ENCODE results near the gene CYP2A7.
"Not testable (repeated sequence)": the region's sequence is repeated elsewhere in the genome, so short reads cannot be mapped to it uniquely, and the experiment has no call there.

The CYP2A7 gene

DNA sequence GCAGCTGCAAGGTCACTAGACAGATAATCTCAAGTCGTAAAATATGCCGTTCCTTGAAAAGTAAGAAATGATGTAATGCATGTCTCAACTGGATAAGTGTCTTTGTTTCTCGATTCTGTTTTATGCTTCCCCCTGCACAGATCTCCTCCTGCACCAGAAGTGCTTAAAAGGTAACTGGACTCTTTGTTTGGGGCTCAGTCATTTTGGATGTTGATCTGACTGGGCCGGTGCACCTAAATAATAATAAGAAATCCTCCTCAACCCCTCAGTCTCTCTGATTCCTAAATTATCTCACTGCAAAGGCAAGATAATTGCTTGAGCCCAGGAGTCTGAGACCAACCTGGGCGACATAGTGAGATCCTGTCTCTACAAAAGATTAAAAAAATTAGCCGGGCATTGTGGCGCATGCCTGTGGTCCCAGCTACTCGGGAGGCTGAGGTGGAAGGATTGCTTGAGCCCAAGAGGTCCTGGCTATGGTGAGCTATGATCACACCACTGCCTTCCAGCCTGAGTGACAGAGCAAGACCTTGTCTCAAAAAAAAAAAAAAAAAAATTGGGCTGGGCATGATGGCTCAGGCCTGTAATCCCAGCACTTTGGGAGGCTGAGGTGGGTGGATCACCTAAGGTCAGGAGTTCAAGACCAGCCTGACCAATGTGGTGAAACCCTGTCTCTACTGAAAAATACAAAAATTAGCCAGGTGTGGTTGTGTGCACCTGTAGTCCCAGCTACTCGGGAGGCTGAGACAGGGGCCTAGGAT lies 17.1 kb downstream of the CYP2A7 start:
- not testable (repeated sequence) for H3K27ac ChIP-seq (ENCODE audit: low read depth, low read length); H3K36me3 ChIP-seq (ENCODE audit: insufficient read depth, low read length); H3K79me2 ChIP-seq (ENCODE audit: control insufficient read depth, insufficient read depth, low read length, unreplicated experiment); H3K4me3 ChIP-seq (ENCODE audit: low read depth, low read length); H3K27me3 ChIP-seq (ENCODE audit: insufficient read depth, low read length); H2AFZ ChIP-seq (ENCODE audit: low read length, unreplicated experiment); H3K4me1 ChIP-seq (ENCODE audit: control insufficient read depth, insufficient read depth, low read length, unreplicated experiment)

GRCh38 chr19:40862785-40863184 lies 19.2 kb downstream of the CYP2A7 start:
- H3K36me3 ChIP-seq (ENCODE audit: insufficient read depth, low read length): no peaks in the 10 kb centered on the region
- no peak overlapping the region for H3K4me3 ChIP-seq (ENCODE audit: low read depth, low read length)
- H3K79me2 ChIP-seq (ENCODE audit: control insufficient read depth, insufficient read depth, low read length, unreplicated experiment): no peaks in the 10 kb centered on the region
- no peak overlapping the region for H2AFZ ChIP-seq (ENCODE audit: low read length, unreplicated experiment)
- H3K27me3 ChIP-seq (ENCODE audit: insufficient read depth, low read length): peaks cover 4% of the 10 kb centered on the region; the same call in 1 of the 2 replicates
- H3K27ac ChIP-seq (ENCODE audit: low read depth, low read length): no peak overlapping the region
- no peaks in the 10 kb centered on the region for H3K4me1 ChIP-seq (ENCODE audit: control insufficient read depth, insufficient read depth, low read length, unreplicated experiment)

DNA sequence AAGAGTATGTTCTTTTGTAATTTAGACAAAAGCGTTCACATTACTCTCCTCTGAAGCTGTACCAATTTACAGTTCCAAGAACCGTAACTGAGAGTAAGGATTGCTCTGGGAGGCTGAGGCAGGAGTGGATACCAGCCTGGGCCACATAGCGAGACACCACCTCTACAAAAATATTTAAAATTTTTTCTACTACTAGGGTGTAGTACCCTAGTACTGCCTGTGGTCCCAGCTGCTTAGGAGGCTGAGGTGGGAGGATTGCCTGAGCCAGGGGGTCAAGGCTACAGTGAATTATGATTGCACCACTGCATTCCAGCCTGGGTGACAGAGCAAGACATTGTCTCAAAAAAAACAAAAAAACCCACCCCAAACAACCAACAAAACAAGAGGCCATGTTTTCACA lies 19.7 kb downstream of the CYP2A7 start:
- Histone ChIP-seq H2AFZ (ENCODE audit: low read length, unreplicated experiment) (no peak overlapping the region), H3K4me1 (ENCODE audit: control insufficient read depth, insufficient read depth, low read length, unreplicated experiment) (no peaks in the 10 kb centered on the region), H3K27ac (ENCODE audit: low read depth, low read length) (no peak overlapping the region), H3K27me3 (ENCODE audit: insufficient read depth, low read length) (peaks cover 3% of the 10 kb centered on the region; the same call in 1 of the 2 replicates), H3K36me3 (ENCODE audit: insufficient read depth, low read length) (no peaks in the 10 kb centered on the region), H3K79me2 (ENCODE audit: control insufficient read depth, insufficient read depth, low read length, unreplicated experiment) (no peaks in the 10 kb centered on the region), H3K4me3 (ENCODE audit: low read depth, low read length) (no peak overlapping the region)

DNA sequence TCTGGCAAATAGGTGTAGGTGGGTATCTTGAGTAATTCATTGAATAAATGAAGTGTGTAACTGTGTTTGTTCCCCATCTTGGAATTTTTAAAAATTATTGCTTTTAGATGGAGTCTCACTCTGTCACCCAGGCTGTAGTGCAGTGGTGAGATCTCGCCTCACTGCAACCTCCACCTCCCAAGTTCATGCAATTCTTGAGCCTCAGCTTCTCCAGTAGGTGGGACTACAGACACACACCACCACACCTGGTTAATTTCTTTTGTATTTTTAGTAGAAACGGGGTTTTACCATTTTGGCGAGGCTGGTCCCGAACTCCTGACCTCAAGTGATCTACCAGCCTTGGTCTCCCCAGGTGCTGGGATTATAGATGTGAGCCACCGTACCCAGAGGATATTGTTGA lies 23.9 kb downstream of the CYP2A7 start:
- Histone ChIP-seq H3K27ac (ENCODE audit: low read depth, low read length) (no peak overlapping the region), H2AFZ (ENCODE audit: low read length, unreplicated experiment) (no peak overlapping the region), H3K4me3 (ENCODE audit: low read depth, low read length) (no peak overlapping the region), H3K27me3 (ENCODE audit: insufficient read depth, low read length) (peaks cover 3% of the 10 kb centered on the region; the same call in 1 of the 2 replicates), H3K4me1 (ENCODE audit: control insufficient read depth, insufficient read depth, low read length, unreplicated experiment) (no peaks in the 10 kb centered on the region), H3K79me2 (ENCODE audit: control insufficient read depth, insufficient read depth, low read length, unreplicated experiment) (no peaks in the 10 kb centered on the region), H3K36me3 (ENCODE audit: insufficient read depth, low read length) (no peaks in the 10 kb centered on the region)

- not testable (repeated sequence) for H2AFZ ChIP-seq (ENCODE audit: low read length, unreplicated experiment); H3K27ac ChIP-seq (ENCODE audit: low read depth, low read length); H3K36me3 ChIP-seq (ENCODE audit: insufficient read depth, low read length); H3K4me1 ChIP-seq (ENCODE audit: control insufficient read depth, insufficient read depth, low read length, unreplicated experiment); H3K79me2 ChIP-seq (ENCODE audit: control insufficient read depth, insufficient read depth, low read length, unreplicated experiment); H3K4me3 ChIP-seq (ENCODE audit: low read depth, low read length)
- peaks cover 11% of the 10 kb centered on the region; the same call in 1 of the 2 replicates for H3K27me3 ChIP-seq (ENCODE audit: insufficient read depth, low read length)
Observed at GRCh38 chr19:40852467-40853152, 29.4 kb downstream of the CYP2A7 start.

GRCh38 chr19:40850277-40850676 lies 31.8 kb downstream of the CYP2A7 start, which contains the start of gene CYP2A6:
CYP2A6 (minus strand) TSS chr19:40850447; CDS start chr19:40850426, 21 bp downstream.
- not testable (repeated sequence) for H2AFZ ChIP-seq (ENCODE audit: low read length, unreplicated experiment); H3K4me1 ChIP-seq (ENCODE audit: control insufficient read depth, insufficient read depth, low read length, unreplicated experiment); H3K27ac ChIP-seq (ENCODE audit: low read depth, low read length); H3K4me3 ChIP-seq (ENCODE audit: low read depth, low read length); H3K36me3 ChIP-seq (ENCODE audit: insufficient read depth, low read length); H3K79me2 ChIP-seq (ENCODE audit: control insufficient read depth, insufficient read depth, low read length, unreplicated experiment)
- peaks cover 11% of the 10 kb centered on the region; the same call in 1 of the 2 replicates for H3K27me3 ChIP-seq (ENCODE audit: insufficient read depth, low read length)

GRCh38 chr19:40846722-40847121 lies 35.3 kb downstream of the CYP2A7 start:
- H3K4me1 ChIP-seq (ENCODE audit: control insufficient read depth, insufficient read depth, low read length, unreplicated experiment); H3K27ac ChIP-seq (ENCODE audit: low read depth, low read length); H3K79me2 ChIP-seq (ENCODE audit: control insufficient read depth, insufficient read depth, low read length, unreplicated experiment); H2AFZ ChIP-seq (ENCODE audit: low read length, unreplicated experiment); H3K4me3 ChIP-seq (ENCODE audit: low read depth, low read length); H3K36me3 ChIP-seq (ENCODE audit: insufficient read depth, low read length): not testable (repeated sequence)
- peaks cover 11% of the 10 kb centered on the region; the same call in 1 of the 2 replicates for H3K27me3 ChIP-seq (ENCODE audit: insufficient read depth, low read length)

GRCh38 chr19:40843653-40844052 lies 38.4 kb downstream of the CYP2A7 start:
- not testable (repeated sequence) for H3K27me3 ChIP-seq (ENCODE audit: insufficient read depth, low read length)

GRCh38 chr19:40842997-40843652 lies 38.9 kb downstream of the CYP2A7 start:
- H3K4me3 ChIP-seq (ENCODE audit: low read depth, low read length); H2AFZ ChIP-seq (ENCODE audit: low read length, unreplicated experiment): not testable (repeated sequence)

More at GRCh38 chr19:40843653-40844052, 38.4 kb downstream of the CYP2A7 start:
- H3K4me1 ChIP-seq (ENCODE audit: control insufficient read depth, insufficient read depth, low read length, unreplicated experiment); H3K36me3 ChIP-seq (ENCODE audit: insufficient read depth, low read length); H3K79me2 ChIP-seq (ENCODE audit: control insufficient read depth, insufficient read depth, low read length, unreplicated experiment); H3K4me3 ChIP-seq (ENCODE audit: low read depth, low read length); H2AFZ ChIP-seq (ENCODE audit: low read length, unreplicated experiment); H3K27ac ChIP-seq (ENCODE audit: low read depth, low read length): not testable (repeated sequence)

DNA sequence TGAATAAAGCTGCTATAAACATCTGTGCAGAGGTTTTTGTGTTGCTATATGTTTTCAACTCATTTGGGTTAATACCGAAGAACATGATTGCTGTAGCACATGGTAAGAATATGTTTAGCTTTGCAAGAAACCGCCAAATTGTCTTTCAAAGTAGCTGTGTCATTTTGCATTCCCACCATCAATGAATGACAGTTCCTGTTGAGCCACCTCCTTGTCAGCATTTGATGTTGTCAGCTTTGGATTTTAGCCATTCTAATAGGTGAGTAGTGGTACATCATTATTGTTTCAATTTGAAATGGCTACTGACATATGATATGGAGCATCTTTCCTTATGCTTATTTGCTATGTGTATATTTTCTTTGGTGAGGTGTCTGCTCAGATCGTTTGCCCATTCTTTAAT lies 40.0 kb downstream of the CYP2A7 start:
- not testable (repeated sequence) for H3K27ac ChIP-seq (ENCODE audit: low read depth, low read length); H2AFZ ChIP-seq (ENCODE audit: low read length, unreplicated experiment); H3K4me3 ChIP-seq (ENCODE audit: low read depth, low read length)

More at GRCh38 chr19:40842997-40843652, 38.9 kb downstream of the CYP2A7 start:
- H3K79me2 ChIP-seq (ENCODE audit: control insufficient read depth, insufficient read depth, low read length, unreplicated experiment); H3K4me1 ChIP-seq (ENCODE audit: control insufficient read depth, insufficient read depth, low read length, unreplicated experiment); H3K27me3 ChIP-seq (ENCODE audit: insufficient read depth, low read length); H3K36me3 ChIP-seq (ENCODE audit: insufficient read depth, low read length); H3K27ac ChIP-seq (ENCODE audit: low read depth, low read length): not testable (repeated sequence)

More for the DNA sequence above, 40.0 kb downstream of the CYP2A7 start:
- not testable (repeated sequence) for H3K27me3 ChIP-seq (ENCODE audit: insufficient read depth, low read length); H3K79me2 ChIP-seq (ENCODE audit: control insufficient read depth, insufficient read depth, low read length, unreplicated experiment); H3K4me1 ChIP-seq (ENCODE audit: control insufficient read depth, insufficient read depth, low read length, unreplicated experiment); H3K36me3 ChIP-seq (ENCODE audit: insufficient read depth, low read length)

Data from ACC112 (cell line).